K562 (cell line): ENCODE results near the gene BCAS2. TPM values are rescaled to one million over a fixed set of nuclear protein-coding genes. Genes with fewer than 3 reads are reported as not detected.
"Not testable (repeated sequence)": the region's sequence is repeated elsewhere in the genome, so short reads cannot be mapped to it uniquely, and the experiment has no call there.

ENCODE experiments used
- ATAC-seq: fragments of 200-7000 bp; cut with Tn5 transposase; 3 replicates; pipeline ENCODE4 v1.9.1; 2020; ENCODE audit warnings: moderate library complexity
- BruUV-seq: library from RNA; stranded (reverse); fragments of 400-500 nt; replicated peaks from 2 replicates; lab custom pipeline; 2021; lab: Mats Ljungman, UMichigan
- CTCF ChIA-PET: fragments of 300-600 bp; formaldehyde crosslinking; extraction: SDS; loops from one replicate; lab custom pipeline; 2021; ENCODE audit warnings: low intra/inter-chr PET ratio; lab: Yijun Ruan, JAX
- POLR2A ChIA-PET: fragments of 300-600, 350-650 bp; sonication (Branson Sonifier 250); formaldehyde crosslinking; extraction: SDS; loops from one replicate; lab custom pipeline; 2021; ENCODE audit warnings: antibody characterized with exemption, inconsistent platforms; lab: Yijun Ruan, JAX
- DNase-seq, 4 experiments: peaks; one replicate each; pipeline versions ENCODE4 v3.0.0 to v3.0.0-alpha.2; 2011 to 2018; ENCODE audit warnings: low spot score in 3 of 4, mixed read lengths in 3 of 4; ENCODE audit errors: extremely low read depth in 1 of 4
- FAIRE-seq: peaks from 2 replicates; lab custom pipeline; 2011; peaks lifted over from hg19 to GRCh38; lab: Jason Lieb, UNC
- H2AFZ ChIP-seq: 2 replicates; pipeline ENCODE4 v1.6.0; 2011; ENCODE audit warnings: low read depth, low read length, control low read depth, inconsistent platforms
- H3K27ac ChIP-seq: fragments of 200-600 bp; 3 replicates; pipeline ENCODE4 v1.8.0; 2011; ENCODE audit warnings: low read depth, mild to moderate bottlenecking, control low read depth, inconsistent platforms, low read length, moderate library complexity, mixed read lengths; ENCODE audit errors: extremely low read depth
- H3K27me3 ChIP-seq, 2 experiments: fragments of 300-600 bp in 1 of 2; 2 replicates in 1 of 2; 3 replicates in 1 of 2; pipeline versions ENCODE4 v1.6.0 to v1.8.0; 2011; ENCODE audit warnings: inconsistent platforms in 2 of 2, low read length in 2 of 2, mild to moderate bottlenecking in 1 of 2, mixed read lengths in 1 of 2, moderate library complexity in 1 of 2; ENCODE audit not compliant: control insufficient read depth in 2 of 2, insufficient read depth in 2 of 2
- H3K36me3 ChIP-seq: fragments of 300-600 bp; 3 replicates; pipeline ENCODE4 v1.8.0; 2011; ENCODE audit warnings: mild to moderate bottlenecking, low read length, inconsistent platforms; ENCODE audit not compliant: control insufficient read depth, insufficient read depth
- H3K4me1 ChIP-seq, 2 experiments: fragments of 200-600 bp in 1 of 2; replicated peaks in 1 of 2; 2 replicates in 1 of 2; 3 replicates in 1 of 2; pipeline versions ENCODE4 v1.5.1 to v1.8.0; 2011; ENCODE audit warnings: inconsistent platforms in 2 of 2, low read length in 2 of 2, mild to moderate bottlenecking in 1 of 2, mixed read lengths in 1 of 2, moderate library complexity in 1 of 2; ENCODE audit not compliant: control insufficient read depth in 2 of 2, insufficient read depth in 2 of 2
- H3K4me2 ChIP-seq: 2 replicates; pipeline ENCODE4 v1.6.1; 2011; ENCODE audit warnings: low read length, control low read depth, inconsistent platforms, mixed read lengths; ENCODE audit not compliant: insufficient read depth
- H3K4me3 ChIP-seq: fragments of 200-600 bp; sonication (generic), shearing (Covaris generic); 2 replicates; pipeline ENCODE4 v1.5.1; 2016; ENCODE audit warnings: control low read depth, inconsistent platforms
- H3K79me2 ChIP-seq: fragments of 200-600 bp; 3 replicates; pipeline ENCODE4 v1.8.0; 2011; ENCODE audit warnings: low read length, inconsistent platforms; ENCODE audit not compliant: control insufficient read depth, insufficient read depth
- H3K9ac ChIP-seq, 2 experiments: 2 replicates each; pipeline versions ENCODE4 v1.6.0 to v1.6.1; 2011; ENCODE audit warnings: low read depth in 2 of 2, low read length in 2 of 2, control low read depth in 1 of 2, inconsistent platforms in 1 of 2, mild to moderate bottlenecking in 1 of 2, mixed read lengths in 1 of 2; ENCODE audit not compliant: insufficient read depth in 1 of 2
- H3K9me1 ChIP-seq: one replicate; pipeline ENCODE4 v1.6.0; 2011; ENCODE audit warnings: inconsistent platforms, mild to moderate bottlenecking, low read length, moderate library complexity; ENCODE audit not compliant: control insufficient read depth, insufficient read depth
- H3K9me3 ChIP-seq: replicated peaks from 2 replicates; pipeline ENCODE4 v1.5.1; 2011; ENCODE audit warnings: low read depth, low read length, inconsistent platforms; ENCODE audit not compliant: control insufficient read depth, insufficient read depth
- H4K20me1 ChIP-seq: replicated peaks from 2 replicates; pipeline ENCODE4 v1.6.1; 2011; ENCODE audit warnings: low read length, inconsistent platforms, mixed read lengths; ENCODE audit not compliant: control insufficient read depth, insufficient read depth
- CREBBP ChIP-seq: IDR thresholded peaks from one replicate; pipeline ENCODE4 v1.6.1; 2012; ENCODE audit warnings: low read depth, mild to moderate bottlenecking, control low read depth, inconsistent platforms, low read length
- MLX ChIP-seq, 2 experiments: fragments of 450-650 bp in 1 of 2; sonication (generic) in 1 of 2; formaldehyde crosslinking; conservative IDR thresholded peaks; 2 replicates each; pipeline versions ENCODE4 v1.4.0 to v1.8.1; 2020 to 2022; ENCODE audit warnings: mild to moderate bottlenecking in 1 of 2, missing genetic modification reagents in 1 of 2
- PKNOX1 ChIP-seq: fragments of 450-650 bp; IDR thresholded peaks from 2 replicates; pipeline ENCODE4 v1.6.1; 2016
- POLR2AphosphoS5 ChIP-seq: IDR thresholded peaks from 2 replicates; pipeline ENCODE4 v1.6.1; 2011; ENCODE audit warnings: mild to moderate bottlenecking, low read depth, low read length, moderate library complexity; ENCODE audit not compliant: control insufficient read depth, insufficient read depth
- RBM39 ChIP-seq: fragments of 200-400 bp; formaldehyde crosslinking; optimal IDR thresholded peaks from 2 replicates; pipeline ENCODE3; 2018; ENCODE audit warnings: low read depth, low read length
- ZFP36 ChIP-seq: fragments of 150-350 bp; IDR thresholded peaks from 2 replicates; pipeline ENCODE4 v1.6.1; 2018; ENCODE audit warnings: low read length, low read depth; ENCODE audit not compliant: partially characterized antibody
- ZNF780A ChIP-seq: fragments of 250-450 bp; sonication (Bioruptor Pico); IDR thresholded peaks from 2 replicates; pipeline ENCODE4 v1.5.0; 2021; ENCODE audit warnings: mild to moderate bottlenecking
- WGBS: fragments of 100-300 bp; shearing (Covaris generic); methylation state at CpG from one replicate; pipeline ENCODE4 v1.1.6; 2016; ENCODE audit warnings: low coverage, mixed read lengths; ENCODE audit not compliant: insufficient coverage; ENCODE audit errors: missing lambda C conversion rate; 5-methylcytosine and 5-hydroxymethylcytosine counted together
- in situ Hi-C: fragments of 300-500 bp; cut with MboI; formaldehyde crosslinking; loops from 4 replicates; pipeline ENCODE4 v1.15.0; 2018; ENCODE audit warnings: inconsistent platforms, mixed read lengths
- intact Hi-C: fragments of 100-400 bp; cut with micrococcal nuclease; formaldehyde crosslinking; loops from 2 replicates; pipeline ENCODE4 v1.14.2; 2022
- polyA plus RNA-seq, 8 experiments: library from polyadenylated mRNA; depleted of rRNA in 4 of 8; stranded (reverse) in 5 of 8; unstranded in 3 of 8; fragments of >200 nt; fragmentation: Nextera tagmentation in 2 of 8; fragmentation: Illumina TruSeq in 1 of 8; extraction: Ambion mirVana in 2 of 8; extraction: Trizol in 1 of 8; gene quantifications; 2 replicates each; pipeline versions ENCODE4 v1.2.1 to v1.2.3, GENCODE V29; 2011 to 2014; ENCODE audit warnings: inconsistent platforms in 1 of 8, missing spikeins in 1 of 8
- total RNA-seq, 7 experiments: library from RNA; depleted of rRNA in 6 of 7; stranded (reverse); fragments of >200 nt in 6 of 7; fragmentation: Illumina TruSeq in 2 of 7; extraction: Trizol in 2 of 7; gene quantifications; 2 replicates each; pipeline versions ENCODE4 v1.2.1 to v1.2.3, GENCODE V29; 2011 to 2021; ENCODE audit warnings: low replicate concordance in 1 of 7
- TF ChIP-seq, protein P1 (sequence below): fragments of 250-450 bp; sonication (Bioruptor Pico); IDR thresholded peaks from 2 replicates; pipeline ENCODE4 v1.4.0; 2020

The BCAS2 gene
- total and polyA plus RNA-seq, 9 of the 15 experiments (the other 6 are each of a cell fraction or from before 2014, with no cell fraction given) = 59.3 to 183 (median 81.1) TPM

DNA sequence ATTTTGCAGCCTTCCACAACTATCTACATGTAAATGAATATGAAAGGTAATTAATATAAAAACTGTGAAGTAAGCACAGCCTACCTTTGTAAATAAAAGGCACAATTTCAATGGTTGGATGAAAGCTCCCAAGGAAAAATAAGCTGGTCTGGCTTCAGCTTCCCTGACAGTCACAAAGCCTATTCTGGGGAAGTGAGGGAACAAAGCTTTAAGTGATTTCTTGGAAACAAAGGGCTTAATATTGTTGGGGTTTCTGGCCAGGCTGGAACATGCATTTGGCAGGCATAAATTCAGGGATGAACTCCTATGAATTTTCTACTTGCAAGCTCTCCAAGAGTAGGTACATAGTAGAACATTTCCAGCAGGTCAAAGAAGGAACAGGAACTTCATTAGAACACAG, 17.3 kb downstream of the BCAS2 start (continued):
- TF ChIP-seq, protein P1, sequence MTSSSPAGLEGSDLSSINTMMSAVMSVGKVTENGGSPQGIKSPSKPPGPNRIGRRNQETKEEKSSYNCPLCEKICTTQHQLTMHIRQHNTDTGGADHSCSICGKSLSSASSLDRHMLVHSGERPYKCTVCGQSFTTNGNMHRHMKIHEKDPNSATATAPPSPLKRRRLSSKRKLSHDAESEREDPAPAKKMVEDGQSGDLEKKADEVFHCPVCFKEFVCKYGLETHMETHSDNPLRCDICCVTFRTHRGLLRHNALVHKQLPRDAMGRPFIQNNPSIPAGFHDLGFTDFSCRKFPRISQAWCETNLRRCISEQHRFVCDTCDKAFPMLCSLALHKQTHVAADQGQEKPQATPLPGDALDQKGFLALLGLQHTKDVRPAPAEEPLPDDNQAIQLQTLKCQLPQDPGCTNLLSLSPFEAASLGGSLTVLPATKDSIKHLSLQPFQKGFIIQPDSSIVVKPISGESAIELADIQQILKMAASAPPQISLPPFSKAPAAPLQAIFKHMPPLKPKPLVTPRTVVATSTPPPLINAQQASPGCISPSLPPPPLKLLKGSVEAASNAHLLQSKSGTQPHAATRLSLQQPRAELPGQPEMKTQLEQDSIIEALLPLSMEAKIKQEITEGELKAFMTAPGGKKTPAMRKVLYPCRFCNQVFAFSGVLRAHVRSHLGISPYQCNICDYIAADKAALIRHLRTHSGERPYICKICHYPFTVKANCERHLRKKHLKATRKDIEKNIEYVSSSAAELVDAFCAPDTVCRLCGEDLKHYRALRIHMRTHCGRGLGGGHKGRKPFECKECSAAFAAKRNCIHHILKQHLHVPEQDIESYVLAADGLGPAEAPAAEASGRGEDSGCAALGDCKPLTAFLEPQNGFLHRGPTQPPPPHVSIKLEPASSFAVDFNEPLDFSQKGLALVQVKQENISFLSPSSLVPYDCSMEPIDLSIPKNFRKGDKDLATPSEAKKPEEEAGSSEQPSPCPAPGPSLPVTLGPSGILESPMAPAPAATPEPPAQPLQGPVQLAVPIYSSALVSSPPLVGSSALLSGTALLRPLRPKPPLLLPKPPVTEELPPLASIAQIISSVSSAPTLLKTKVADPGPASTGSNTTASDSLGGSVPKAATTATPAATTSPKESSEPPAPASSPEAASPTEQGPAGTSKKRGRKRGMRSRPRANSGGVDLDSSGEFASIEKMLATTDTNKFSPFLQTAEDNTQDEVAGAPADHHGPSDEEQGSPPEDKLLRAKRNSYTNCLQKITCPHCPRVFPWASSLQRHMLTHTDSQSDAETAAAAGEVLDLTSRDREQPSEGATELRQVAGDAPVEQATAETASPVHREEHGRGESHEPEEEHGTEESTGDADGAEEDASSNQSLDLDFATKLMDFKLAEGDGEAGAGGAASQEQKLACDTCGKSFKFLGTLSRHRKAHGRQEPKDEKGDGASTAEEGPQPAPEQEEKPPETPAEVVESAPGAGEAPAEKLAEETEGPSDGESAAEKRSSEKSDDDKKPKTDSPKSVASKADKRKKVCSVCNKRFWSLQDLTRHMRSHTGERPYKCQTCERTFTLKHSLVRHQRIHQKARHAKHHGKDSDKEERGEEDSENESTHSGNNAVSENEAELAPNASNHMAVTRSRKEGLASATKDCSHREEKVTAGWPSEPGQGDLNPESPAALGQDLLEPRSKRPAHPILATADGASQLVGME (CRISPR knock-in tag) = no peak
- TF ChIP-seq ZNF780A (CRISPR knock-in tag) (no peak), POLR2AphosphoS5 (no peak), CREBBP (no peak), RBM39 (no peak), PKNOX1 (no peak), MLX (CRISPR knock-in tag; conservative IDR thresholded peaks at IDR 0.05) (no peak), ZFP36 (no peak)

DNA sequence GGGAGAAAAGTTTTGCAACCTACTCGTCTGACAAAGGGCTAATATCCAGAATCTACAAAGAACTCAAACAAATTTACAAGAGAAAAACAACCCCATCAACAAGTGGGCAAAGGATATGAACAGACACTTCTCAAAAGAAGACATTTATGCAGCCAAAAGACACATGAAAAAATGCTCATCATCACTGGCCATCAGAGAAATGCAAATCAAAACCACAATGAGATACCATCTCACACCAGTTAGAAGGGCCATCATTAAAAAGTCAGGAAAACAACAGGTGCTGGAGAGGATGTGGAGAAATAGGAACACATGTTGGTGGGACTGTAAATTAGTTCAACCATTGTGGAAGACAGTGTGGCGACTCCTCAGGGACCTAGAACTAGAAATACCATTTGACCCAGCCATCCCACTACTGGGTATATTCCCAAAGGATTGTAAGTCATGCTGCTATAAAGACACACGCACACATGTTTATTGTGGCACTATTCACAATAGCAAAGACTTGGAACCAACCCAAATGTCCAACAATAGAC, 18.4 kb downstream of the BCAS2 start:
- peaks cover 23% of the 10 kb centered on the region for H3K36me3 ChIP-seq
- H3K4me1 ChIP-seq, DNase-seq, ATAC-seq, H4K20me1 ChIP-seq, H3K4me2 ChIP-seq, H3K4me3 ChIP-seq, H3K9me1 ChIP-seq, H3K9me3 ChIP-seq, FAIRE-seq, H3K9ac ChIP-seq, CTCF ChIA-PET, H2AFZ ChIP-seq, BruUV-seq, POLR2A ChIA-PET, H3K79me2 ChIP-seq, in situ Hi-C loops, H3K27me3 ChIP-seq, H3K27ac ChIP-seq, intact Hi-C loops: not testable (repeated sequence)
- WGBS = 60% methylated on average over 3 of the region's 3 CpGs
